ENCODE data around the gene SIRT4. TPM values are rescaled to one million over a fixed set of nuclear protein-coding genes. Genes with fewer than 3 reads are reported as not detected.

Gene SIRT4
- total RNA-seq, 1 experiment from 2014 or later, result 1.1 TPM

DNA sequence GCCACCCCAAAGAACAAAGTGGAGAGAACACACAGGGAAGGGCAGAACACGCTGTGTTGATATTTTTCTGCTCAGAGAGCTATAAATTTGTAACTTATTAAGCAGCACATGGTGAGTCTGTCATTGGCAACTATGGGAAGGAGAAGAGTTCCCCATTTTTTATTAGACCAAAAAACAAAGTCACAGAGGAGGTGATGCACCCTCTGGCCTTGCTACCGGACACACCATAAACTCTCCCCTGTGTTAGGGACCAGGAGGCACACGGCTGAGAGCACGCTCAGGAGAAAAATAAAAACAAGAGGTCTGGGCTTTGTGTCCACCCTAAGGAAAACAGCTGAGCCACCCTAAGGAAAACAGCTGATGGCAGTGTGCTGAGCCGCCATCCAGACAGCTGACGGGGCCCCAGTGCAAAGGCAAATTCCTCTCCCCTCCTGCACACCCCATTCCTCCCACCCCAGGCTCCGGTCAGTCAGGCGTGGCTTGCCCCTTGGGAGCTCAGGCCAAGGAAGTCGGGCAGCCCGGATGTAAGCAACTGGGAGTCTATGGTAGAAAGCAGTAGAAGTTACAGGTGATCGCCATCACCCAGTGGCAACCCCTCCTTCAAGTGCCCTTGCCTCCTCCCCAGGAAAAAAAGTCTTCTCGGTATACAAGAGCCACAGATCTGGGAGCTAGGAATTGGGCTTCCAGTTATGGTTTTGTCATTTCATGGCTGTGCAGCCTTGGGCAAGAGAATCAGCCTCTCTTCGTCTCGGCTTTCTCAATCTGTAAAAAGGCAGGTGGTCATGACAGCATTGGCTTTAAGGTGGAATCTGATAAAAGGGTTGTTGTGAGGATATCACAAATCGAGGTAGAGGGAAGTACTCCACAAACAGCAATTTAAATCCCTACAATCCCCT is 39.0 kb upstream of the SIRT4 start:
- Mint-ChIP-seq H3K9me3 (ENCODE audit: low read depth, unreplicated experiment) (no peaks in the 10 kb centered on the region), H3K4me3 (ENCODE audit: low read depth, unreplicated experiment) (peak overlapping the region; percentile 87), H3K27me3 (ENCODE audit: unreplicated experiment) (no peaks in the 10 kb centered on the region), H3K27ac (ENCODE audit: unreplicated experiment) (peak overlapping the region; percentile 52), H3K36me3 (ENCODE audit: insufficient read depth, unreplicated experiment) (peaks cover 52% of the 10 kb centered on the region), H3K4me1 (ENCODE audit: low read depth, unreplicated experiment) (peaks cover 51% of the 10 kb centered on the region)
- intact Hi-C loops (cut with micrococcal nuclease; ENCODE audit: unreplicated experiment), result no loop called here
- DNase-seq, result no peak
- TSS peak; percentile 22 for BruUV-seq (replicated peaks)
- CTCF ChIA-PET, result interaction anchor here (0.7 to 13.8 kb wide), 4 partner anchors 23 to 39 kb away, joined by 3 to 338 read pairs (median 12); partner anchors contain the start of gene SIRT4
- TF ChIP-seq, protein P1, sequence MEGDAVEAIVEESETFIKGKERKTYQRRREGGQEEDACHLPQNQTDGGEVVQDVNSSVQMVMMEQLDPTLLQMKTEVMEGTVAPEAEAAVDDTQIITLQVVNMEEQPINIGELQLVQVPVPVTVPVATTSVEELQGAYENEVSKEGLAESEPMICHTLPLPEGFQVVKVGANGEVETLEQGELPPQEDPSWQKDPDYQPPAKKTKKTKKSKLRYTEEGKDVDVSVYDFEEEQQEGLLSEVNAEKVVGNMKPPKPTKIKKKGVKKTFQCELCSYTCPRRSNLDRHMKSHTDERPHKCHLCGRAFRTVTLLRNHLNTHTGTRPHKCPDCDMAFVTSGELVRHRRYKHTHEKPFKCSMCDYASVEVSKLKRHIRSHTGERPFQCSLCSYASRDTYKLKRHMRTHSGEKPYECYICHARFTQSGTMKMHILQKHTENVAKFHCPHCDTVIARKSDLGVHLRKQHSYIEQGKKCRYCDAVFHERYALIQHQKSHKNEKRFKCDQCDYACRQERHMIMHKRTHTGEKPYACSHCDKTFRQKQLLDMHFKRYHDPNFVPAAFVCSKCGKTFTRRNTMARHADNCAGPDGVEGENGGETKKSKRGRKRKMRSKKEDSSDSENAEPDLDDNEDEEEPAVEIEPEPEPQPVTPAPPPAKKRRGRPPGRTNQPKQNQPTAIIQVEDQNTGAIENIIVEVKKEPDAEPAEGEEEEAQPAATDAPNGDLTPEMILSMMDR (IDR thresholded peaks at IDR 0.05; ENCODE audit: unreplicated experiment), result no peak

DNA sequence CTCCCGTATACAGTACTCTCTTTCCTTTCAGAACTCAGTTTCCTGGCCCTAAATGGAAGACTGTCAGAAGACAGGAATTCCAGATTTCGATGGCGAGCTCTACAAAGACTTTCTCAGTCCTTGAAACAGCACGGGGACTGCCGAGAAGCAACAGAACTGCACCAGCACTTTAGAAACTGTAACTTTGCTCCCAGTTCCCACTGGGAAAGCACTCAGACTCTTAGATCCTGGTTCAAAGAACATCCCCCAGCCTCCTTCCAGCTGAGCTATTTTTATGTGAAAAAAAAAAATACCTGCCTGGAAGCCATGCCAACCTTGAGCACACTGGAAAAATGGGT is 38.4 kb upstream of the SIRT4 start:
- no peaks in the 10 kb centered on the region for H3K27me3 Mint-ChIP-seq (ENCODE audit: unreplicated experiment)
- no TSS peak for BruUV-seq (replicated peaks)

DNA sequence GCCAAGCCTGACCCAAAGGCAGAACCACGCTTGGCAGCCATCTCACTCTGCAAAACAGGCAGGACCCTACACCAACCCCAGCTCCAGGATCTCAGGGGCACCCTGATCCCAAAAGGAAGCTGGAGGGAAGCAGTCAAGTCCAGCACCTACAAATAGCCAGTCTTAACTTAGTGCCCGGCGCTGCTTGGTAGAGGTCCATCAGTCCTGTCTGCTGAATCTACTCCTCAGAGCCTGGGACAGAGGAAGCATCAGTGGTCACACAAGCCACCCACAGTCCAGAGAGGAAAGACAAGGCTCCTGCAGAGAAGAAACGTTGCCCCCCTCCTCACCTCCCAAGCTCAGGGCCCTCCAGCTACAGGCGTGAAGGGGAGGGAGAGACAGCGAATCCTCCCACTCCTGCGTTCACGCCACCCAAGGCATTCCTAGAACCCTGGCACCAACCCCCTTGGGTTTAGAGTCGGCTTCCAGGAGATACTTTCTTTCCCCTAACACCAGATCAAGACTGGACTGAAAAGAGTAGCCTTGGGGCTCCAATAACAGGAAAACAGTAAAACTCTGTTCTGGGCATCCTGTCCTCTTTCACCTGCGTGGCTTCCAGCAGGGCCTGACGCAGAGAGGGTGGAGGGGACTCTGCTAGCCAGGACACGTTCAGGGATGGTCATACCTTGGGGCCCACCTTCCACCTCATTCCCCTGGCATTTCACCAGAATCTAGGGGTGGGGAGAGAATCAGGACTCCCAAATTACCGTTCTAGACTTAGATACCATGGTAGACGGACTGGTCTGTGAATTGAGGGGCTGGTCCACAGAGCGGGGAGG is 37.8 kb upstream of the SIRT4 start:
- BruUV-seq (replicated peaks), result no TSS peak
- Mint-ChIP-seq H3K4me3 (ENCODE audit: low read depth, unreplicated experiment) (peak overlapping the region; percentile 87), H3K27ac (ENCODE audit: unreplicated experiment) (peak overlapping the region; percentile 74), H3K27me3 (ENCODE audit: unreplicated experiment) (no peaks in the 10 kb centered on the region), H3K36me3 (ENCODE audit: insufficient read depth, unreplicated experiment) (peaks cover 52% of the 10 kb centered on the region), H3K4me1 (ENCODE audit: low read depth, unreplicated experiment) (peaks cover 48% of the 10 kb centered on the region), H3K9me3 (ENCODE audit: low read depth, unreplicated experiment) (no peaks in the 10 kb centered on the region)
- TF ChIP-seq, protein P1 (IDR thresholded peaks at IDR 0.05; ENCODE audit: unreplicated experiment), result no peak
- CTCF ChIA-PET, result interaction anchor here (0.7 to 13.8 kb wide), 4 partner anchors 29 to 38 kb away, joined by 3 to 338 read pairs (median 23); partner anchors contain the start of gene SIRT4
- DNase-seq, result no peak
- intact Hi-C loops (cut with micrococcal nuclease; ENCODE audit: unreplicated experiment), result loop anchor here (1.0 to 2.0 kb wide), 2 partner anchors 36 to 63 kb away; partner anchors contain the start of gene RPLP0

More for the DNA sequence above, 38.4 kb upstream of the SIRT4 start:
- H3K27ac Mint-ChIP-seq (ENCODE audit: unreplicated experiment), result peak overlapping the region; percentile 74
- peak overlapping the region; percentile 87 for H3K4me3 Mint-ChIP-seq (ENCODE audit: low read depth, unreplicated experiment)
- peaks cover 49% of the 10 kb centered on the region for H3K4me1 Mint-ChIP-seq (ENCODE audit: low read depth, unreplicated experiment)
- peaks cover 52% of the 10 kb centered on the region for H3K36me3 Mint-ChIP-seq (ENCODE audit: insufficient read depth, unreplicated experiment)
- intact Hi-C loops (cut with micrococcal nuclease; ENCODE audit: unreplicated experiment), result loop anchor here (1.0 to 2.0 kb wide), 2 partner anchors 35 to 63 kb away; partner anchors contain the start of gene RPLP0
- H3K9me3 Mint-ChIP-seq (ENCODE audit: low read depth, unreplicated experiment), result no peaks in the 10 kb centered on the region
- no peak for DNase-seq
- CTCF ChIA-PET, result interaction anchor here (0.7 to 13.8 kb wide), 3 partner anchors 28 to 38 kb away, joined by 3 to 338 read pairs (median 20); partner anchors contain the start of gene SIRT4
- TF ChIP-seq, protein P1 (IDR thresholded peaks at IDR 0.05; ENCODE audit: unreplicated experiment), result no peak

- CTCF ChIA-PET, result interaction anchor here (0.6 to 13.8 kb wide), 11 partner anchors 8 to 147 kb away, joined by 3 to 338 read pairs (median 5); partner anchors contain the start of genes RNU4-2, RPLP0 and SIRT4
- TF ChIP-seq, protein P1 (IDR thresholded peaks at IDR 0.05; ENCODE audit: unreplicated experiment), result no peak
- Mint-ChIP-seq H3K4me1 (ENCODE audit: low read depth, unreplicated experiment) (peaks cover 41% of the 10 kb centered on the region), H3K27ac (ENCODE audit: unreplicated experiment) (peak overlapping the region; percentile 74), H3K36me3 (ENCODE audit: insufficient read depth, unreplicated experiment) (peaks cover 49% of the 10 kb centered on the region), H3K27me3 (ENCODE audit: unreplicated experiment) (no peaks in the 10 kb centered on the region), H3K9me3 (ENCODE audit: low read depth, unreplicated experiment) (no peaks in the 10 kb centered on the region), H3K4me3 (ENCODE audit: low read depth, unreplicated experiment) (peak overlapping the region; percentile 87)
- intact Hi-C loops (cut with micrococcal nuclease; ENCODE audit: unreplicated experiment), result loop anchor here (1.0 to 2.0 kb wide), 2 partner anchors 37 to 64 kb away; partner anchors contain the start of gene RPLP0
- no peak for DNase-seq
- BruUV-seq (replicated peaks), result no TSS peak
Observed at GRCh38 chr12:120264904-120265472, 37.1 kb upstream of the SIRT4 start.
